IMR-90 (cell line): Measurements from ENCODE around the gene NAIF1.

Experiments
- MXI1 ChIP-seq: IDR thresholded peaks from 2 replicates; pipeline ENCODE4 v1.6.1; 2012; ENCODE audit warnings: low read depth, mild to moderate bottlenecking, low read length, moderate library complexity, borderline replicate concordance
- USF2 ChIP-seq: fragments of 150-350 bp; IDR thresholded peaks from 2 replicates; pipeline ENCODE4 v1.6.1; 2017; ENCODE audit warnings: mild to moderate bottlenecking, antibody characterized with exemption, low read length, low read depth
- TF ChIP-seq, protein P1 (sequence below): conservative IDR thresholded peaks from 2 replicates; pipeline ENCODE4 v1.5.1; 2012; ENCODE audit warnings: mild to moderate bottlenecking, low read depth, low read length, improper control_type of control experiment

- TF ChIP-seq, protein P1, sequence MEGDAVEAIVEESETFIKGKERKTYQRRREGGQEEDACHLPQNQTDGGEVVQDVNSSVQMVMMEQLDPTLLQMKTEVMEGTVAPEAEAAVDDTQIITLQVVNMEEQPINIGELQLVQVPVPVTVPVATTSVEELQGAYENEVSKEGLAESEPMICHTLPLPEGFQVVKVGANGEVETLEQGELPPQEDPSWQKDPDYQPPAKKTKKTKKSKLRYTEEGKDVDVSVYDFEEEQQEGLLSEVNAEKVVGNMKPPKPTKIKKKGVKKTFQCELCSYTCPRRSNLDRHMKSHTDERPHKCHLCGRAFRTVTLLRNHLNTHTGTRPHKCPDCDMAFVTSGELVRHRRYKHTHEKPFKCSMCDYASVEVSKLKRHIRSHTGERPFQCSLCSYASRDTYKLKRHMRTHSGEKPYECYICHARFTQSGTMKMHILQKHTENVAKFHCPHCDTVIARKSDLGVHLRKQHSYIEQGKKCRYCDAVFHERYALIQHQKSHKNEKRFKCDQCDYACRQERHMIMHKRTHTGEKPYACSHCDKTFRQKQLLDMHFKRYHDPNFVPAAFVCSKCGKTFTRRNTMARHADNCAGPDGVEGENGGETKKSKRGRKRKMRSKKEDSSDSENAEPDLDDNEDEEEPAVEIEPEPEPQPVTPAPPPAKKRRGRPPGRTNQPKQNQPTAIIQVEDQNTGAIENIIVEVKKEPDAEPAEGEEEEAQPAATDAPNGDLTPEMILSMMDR, result no peak
- TF ChIP-seq MXI1 (no peak), USF2 (no peak)
Measured at GRCh38 chr9:128089299-128089698, 22.2 kb upstream of the NAIF1 start.
